ENCODE data around the gene MACROD1.
A peak's percentile ranks its signal among the peaks of the same experiment; 100 is the strongest.
"Not testable (repeated sequence)": the region's sequence is repeated elsewhere in the genome, so short reads cannot be mapped to it uniquely, and the experiment has no call there.

MACROD1 gene

DNA sequence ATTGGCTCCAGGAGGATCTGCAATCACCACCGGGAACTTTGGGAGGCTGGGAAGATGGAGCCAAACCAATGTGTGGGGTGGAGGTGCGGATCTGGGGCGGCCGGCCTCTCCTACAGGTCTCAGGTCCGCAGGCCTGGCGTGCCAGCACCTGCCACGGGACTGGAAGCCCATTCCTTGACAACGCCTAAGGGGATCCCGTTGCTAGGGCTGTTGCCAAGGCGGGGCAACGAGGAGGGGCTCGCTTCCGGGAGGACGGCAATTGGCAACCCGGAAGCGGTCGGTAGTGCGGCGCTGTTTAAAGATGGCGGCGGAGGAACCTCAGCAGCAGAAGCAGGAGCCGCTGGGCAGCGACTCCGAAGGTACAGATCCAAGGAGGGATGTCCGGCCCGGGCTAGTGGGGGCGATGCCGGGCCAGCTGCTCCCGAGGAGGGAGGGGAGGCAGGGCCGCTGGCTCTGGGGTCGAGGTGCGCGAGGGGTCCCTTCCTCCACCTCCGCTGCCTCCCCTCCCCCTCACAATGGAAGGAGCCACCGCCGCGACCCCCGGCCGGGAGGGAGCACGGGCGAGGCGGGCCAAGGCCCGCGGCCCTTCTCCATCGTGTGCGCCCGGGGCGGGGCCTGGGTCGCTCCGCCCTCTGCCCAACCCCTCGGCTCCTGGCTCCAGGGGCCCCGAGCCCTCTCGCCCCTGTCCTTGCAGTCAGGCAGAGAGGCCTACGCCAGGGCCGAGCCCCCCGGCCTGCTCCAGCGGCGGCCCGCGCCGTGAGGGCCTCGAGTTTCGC is 179.6 kb downstream of the MACROD1 start, which contains the start of gene OTUB1:
Gene OTUB1 (plus strand): TSS at position 283 of the 776 bp plus-strand sequence. CDS start 19 bp downstream, at position 302.
- peak; percentile 95 for DNase-seq

- DNase-seq, result peak; percentile 66
Measured at GRCh38 chr11:63985812-63986155, 180.1 kb downstream of the MACROD1 start.

DNA sequence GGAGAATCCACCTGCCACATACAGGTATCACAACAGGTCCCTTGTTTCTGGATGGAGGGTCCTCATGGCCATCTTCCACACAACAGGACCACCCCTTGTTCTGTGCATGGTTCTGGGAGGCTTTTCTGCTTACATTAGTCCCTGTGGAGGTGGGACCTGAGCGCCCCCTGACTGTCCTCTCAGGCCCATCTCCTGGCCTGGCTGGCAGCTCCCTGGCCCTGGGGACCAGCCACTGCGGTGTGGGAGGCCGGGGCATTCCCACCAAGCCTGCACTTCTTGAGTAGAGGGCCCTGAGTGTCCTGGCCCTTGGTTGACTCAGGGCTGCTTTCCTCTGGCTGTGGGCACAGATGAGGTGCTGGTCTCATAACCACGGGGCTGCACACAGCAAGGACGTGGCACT is 186.5 kb downstream of the MACROD1 start:
- DNase-seq, result no peak

DNA sequence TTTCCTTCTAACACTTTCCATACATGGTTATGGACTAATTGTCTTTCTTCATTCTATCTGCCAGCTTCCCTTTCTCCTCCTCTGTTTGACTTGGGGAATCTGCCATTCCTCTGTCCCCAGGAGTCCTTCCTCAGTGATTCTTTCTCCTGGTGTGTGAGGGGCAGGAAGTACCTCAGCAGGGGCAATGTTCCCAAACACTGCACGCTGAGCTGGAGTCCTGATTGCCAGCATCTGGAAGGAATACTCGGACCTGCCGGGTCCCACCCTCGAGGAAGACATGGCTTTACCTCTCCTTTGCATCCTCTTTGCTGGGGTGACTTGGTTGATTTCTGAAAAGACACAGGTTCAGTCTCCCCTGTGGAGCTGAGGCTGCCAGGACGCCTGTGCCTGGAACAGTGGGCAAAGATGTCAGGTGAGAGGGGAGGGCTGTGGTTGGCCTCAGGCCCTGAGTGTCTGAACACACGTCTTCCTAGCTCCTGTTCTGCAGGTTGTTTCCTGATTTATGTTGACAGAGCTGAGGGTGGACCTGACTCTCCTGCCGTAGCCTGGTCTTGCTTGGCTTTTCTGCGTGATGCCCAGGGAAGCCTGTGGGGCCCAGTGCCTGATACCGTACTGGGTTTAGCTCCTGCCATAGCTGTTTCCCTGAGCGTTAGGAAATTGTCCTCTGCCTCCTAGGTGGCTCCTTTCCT is 187.2 kb downstream of the MACROD1 start:
- no peak for DNase-seq

GRCh38 chr11:63974259-63975143 is 191.4 kb downstream of the MACROD1 start, which contains the start of gene COX8A:
Gene COX8A, plus strand, starts transcription at chr11:63974620. Its CDS starts 61 bp downstream, at chr11:63974681.
- DNase-seq, result peak; percentile 99

- DNase-seq, result not testable (repeated sequence)
Measured at GRCh38 chr11:63973912-63974258, 192.0 kb downstream of the MACROD1 start.

DNA sequence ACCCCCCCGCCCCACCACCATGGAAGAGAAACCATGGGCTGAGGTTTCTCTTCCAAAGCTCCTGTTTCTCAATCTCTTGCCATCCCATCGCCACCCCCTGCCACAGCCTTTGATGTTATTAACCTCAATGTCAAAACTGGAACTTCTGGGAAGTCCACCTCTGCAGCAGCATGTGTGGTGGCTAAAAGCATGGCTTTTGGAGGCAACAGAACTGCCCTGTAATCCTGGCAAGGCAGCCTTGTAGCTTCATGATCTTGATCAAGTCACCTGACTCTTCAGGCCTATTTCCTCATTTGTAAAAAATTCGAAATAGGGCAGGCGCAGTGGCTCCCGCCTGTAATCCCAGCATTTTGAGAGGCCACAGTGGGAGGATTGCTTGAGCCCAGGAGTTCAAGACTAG is 195.0 kb downstream of the MACROD1 start:
- no peak for DNase-seq

DNA sequence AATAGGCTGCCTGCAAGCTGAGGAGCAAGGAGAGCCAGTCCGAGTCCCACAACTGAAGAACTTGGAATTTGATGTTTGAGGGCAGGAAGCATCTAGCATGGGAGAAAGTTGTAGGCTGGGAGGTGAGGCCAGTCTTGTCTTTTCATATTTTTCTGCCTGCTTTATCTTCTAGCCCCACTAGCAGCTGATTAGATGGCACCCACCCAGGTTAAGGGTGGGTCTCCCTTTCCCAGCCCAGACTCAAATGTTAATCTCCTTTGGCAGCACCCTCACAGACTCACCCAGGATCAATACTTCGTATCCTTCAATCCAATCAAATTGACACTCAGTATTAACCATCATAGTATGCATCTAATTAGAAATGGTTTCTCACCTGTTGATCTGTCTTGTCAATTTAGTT is 196.5 kb downstream of the MACROD1 start:
- DNase-seq, result no peak

DNA sequence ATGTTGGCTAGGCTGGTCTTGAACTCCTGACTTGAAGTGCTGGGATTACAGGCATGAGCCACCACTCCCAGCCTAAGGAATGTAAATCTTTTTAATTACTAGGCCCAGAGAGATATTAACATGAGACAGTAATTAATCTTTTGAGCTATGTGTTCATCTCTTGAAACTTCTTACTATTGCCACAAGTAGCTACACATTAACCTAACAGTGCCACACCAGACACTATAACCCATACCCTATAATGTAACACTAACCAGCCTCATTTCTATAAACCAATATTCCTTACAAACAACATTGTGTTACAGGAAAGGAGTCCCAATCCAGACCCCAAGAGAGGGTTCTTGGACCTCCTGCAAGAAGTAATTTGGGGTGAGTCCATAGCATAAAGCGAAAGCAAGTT is 199.5 kb downstream of the MACROD1 start:
- DNase-seq, result no peak

GRCh38 chr11:63963895-63964294 is 202.0 kb downstream of the MACROD1 start:
- not testable (repeated sequence) for DNase-seq

DNA sequence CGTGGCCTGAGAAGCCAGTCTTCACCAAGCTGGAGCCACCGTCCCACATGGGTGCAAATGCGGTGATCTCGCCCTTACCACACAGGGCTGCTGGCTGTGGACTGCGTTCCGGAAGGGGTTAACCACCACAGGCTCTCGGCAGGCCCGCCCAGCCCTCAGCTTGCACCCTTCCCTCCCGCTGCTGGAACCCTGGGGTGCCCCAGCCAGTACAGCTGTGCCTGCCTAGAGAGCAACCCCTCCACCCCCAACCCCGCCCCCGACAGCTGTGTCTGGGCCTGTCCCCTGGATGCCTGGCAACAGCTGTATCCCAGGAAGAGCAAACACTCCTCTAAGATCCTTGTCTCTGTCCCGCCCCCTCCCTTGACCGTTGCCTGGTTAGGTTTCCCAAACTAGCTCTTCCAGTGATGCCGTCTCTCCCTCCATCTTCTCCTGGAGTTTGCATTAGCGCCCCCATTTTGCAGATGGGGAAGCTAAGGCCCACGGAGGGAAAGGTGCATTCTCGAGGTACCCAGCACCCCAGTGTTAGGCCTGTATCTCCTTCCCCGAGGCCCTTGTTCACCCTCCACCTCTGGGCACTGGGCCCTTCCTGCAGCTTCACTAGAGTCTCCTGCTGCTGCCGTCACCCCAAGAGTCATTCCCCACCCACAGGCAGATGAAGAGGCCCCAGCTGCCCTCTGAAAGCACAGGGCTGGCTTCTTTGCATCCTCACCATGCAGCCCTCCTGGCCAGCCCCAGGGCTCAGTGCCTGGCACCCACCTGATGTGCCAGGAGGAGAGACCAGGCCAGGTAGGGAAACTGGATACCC is 204.1 kb downstream of the MACROD1 start:
- peak; percentile 49 for DNase-seq

DNA sequence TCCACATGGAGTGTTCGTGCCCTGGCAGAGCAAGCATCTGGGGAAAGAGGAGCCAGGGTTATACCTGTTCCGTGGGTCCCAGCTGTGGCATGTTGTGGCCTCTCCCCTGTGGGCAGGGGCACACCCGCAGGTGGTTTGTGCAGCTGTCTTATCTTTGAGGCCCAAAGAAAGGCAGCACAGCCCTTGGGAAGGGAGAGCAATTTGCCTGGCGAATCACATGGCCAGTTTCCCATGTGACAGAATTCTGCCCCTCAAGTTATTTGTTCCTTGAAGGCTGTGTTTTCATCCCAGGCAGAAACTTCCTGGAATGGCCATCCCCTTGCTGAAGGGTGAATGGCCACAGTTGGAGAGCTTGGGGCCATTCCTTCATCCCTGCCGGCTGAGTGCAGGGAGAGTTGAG is 207.9 kb downstream of the MACROD1 start:
- DNase-seq, result no peak

GRCh38 chr11:63952570-63952969 is 213.3 kb downstream of the MACROD1 start:
- DNase-seq, result no peak

DNA sequence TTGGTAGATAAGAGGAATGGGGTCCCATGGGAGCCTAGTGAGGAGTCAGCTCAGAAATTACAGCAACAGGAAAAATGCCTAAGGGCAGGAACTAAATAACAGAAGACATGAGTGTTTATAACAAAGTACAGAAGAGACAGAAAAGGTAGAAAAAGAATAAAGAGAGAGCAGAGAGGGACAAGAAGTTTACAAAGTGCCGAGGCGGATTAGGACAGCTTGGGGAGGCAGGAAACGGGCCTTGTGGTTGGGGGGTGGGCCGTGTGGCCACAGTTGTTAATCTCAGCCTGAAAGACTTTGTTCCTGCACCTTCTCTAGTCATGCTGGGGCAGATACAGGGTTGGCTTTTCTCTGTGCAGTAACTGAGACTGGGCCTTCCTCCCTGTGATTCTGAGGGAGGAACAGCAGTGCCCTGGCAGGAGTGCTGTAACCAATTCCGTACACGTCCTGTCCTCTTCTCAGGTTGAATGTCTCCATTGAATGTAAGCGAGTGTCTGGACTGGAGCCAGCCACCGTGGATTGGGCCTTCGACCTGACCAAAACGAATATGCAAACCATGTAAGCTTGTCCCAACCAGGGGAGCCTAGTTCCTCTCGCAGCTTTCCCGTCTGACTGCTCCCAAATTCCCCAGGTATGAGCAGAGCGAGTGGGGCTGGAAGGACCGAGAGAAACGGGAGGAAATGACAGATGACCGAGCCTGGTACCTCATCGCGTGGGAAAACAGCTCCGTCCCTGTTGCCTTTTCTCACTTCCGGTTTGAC is 214.0 kb downstream of the MACROD1 start:
- no peak for DNase-seq

All from DMS79 (cell line).